NOMO-1 treated with DMSO at 0.1 percent for 48 hours (cell line): Measurements from ENCODE around the gene SSH2.
A peak's percentile ranks its signal among the peaks of the same experiment; 100 is the strongest.

Source experiments
- DNase-seq: peaks from one replicate; lab custom pipeline; 2025; ENCODE audit not compliant: unreplicated experiment; lab: John Stamatoyannopoulos, UW

Gene SSH2

GRCh38 chr17:29614349-29615047 lies 315.5 kb downstream of the SSH2 start:
- DNase-seq = no peak

- DNase-seq = no peak
These were observed 316.2 kb downstream of the SSH2 start for GRCh38 chr17:29613856-29614255.

- peak; percentile 88 for DNase-seq
These were observed 316.6 kb downstream of the SSH2 start for GRCh38 chr17:29613352-29613837.

- DNase-seq = no peak
These were observed 317.4 kb downstream of the SSH2 start for GRCh38 chr17:29612404-29613280.

GRCh38 chr17:29612094-29612403 lies 318.0 kb downstream of the SSH2 start:
- no peak for DNase-seq

- DNase-seq = no peak
These were observed 318.5 kb downstream of the SSH2 start for GRCh38 chr17:29611351-29612093.

- no peak for DNase-seq
These were observed 319.6 kb downstream of the SSH2 start for GRCh38 chr17:29610395-29610794.

GRCh38 chr17:29608986-29609385 lies 321.0 kb downstream of the SSH2 start:
- no peak for DNase-seq

GRCh38 chr17:29607557-29608195 lies 322.4 kb downstream of the SSH2 start:
- DNase-seq = no peak

GRCh38 chr17:29603109-29603674 lies 326.8 kb downstream of the SSH2 start:
- no peak for DNase-seq

GRCh38 chr17:29597361-29598172 lies 332.5 kb downstream of the SSH2 start:
- no peak for DNase-seq

- no peak for DNase-seq
These were observed 333.2 kb downstream of the SSH2 start for GRCh38 chr17:29596811-29597210.

GRCh38 chr17:29595943-29596774 lies 333.9 kb downstream of the SSH2 start:
- no peak for DNase-seq

GRCh38 chr17:29595107-29595942 lies 334.7 kb downstream of the SSH2 start:
- no peak for DNase-seq

- no peak for DNase-seq
These were observed 335.4 kb downstream of the SSH2 start for GRCh38 chr17:29594519-29595090.

- DNase-seq = peak; percentile 15
These were observed 336.2 kb downstream of the SSH2 start for GRCh38 chr17:29593591-29594518.
